T1000 (cell line): ENCODE results near the gene CLCN5.

Experiments
- DNase-seq: peaks from one replicate; lab custom pipeline; 2025; ENCODE audit warnings: mixed read lengths; lab: John Stamatoyannopoulos, UW

Gene CLCN5

DNA sequence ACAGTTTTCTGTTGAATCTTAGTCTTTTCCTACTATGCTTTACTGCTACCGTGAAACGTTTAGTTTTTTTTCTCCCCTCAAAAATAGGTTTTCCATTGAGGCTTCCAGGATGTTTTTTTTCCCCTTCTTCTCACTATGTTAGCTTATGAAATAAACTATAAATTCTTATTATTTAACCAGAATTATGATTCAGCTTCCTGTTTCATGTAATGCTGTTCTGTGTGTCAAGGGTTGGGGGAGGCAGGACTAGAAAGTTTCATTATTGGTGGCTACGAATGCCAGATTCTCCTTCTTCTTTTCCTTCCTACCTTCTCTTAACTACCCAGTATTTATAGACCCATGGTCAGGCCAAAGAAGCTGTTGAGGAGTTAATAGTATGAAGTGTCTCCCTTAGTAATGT lies 11.8 kb downstream of the CLCN5 start:
- no peak for DNase-seq

DNA sequence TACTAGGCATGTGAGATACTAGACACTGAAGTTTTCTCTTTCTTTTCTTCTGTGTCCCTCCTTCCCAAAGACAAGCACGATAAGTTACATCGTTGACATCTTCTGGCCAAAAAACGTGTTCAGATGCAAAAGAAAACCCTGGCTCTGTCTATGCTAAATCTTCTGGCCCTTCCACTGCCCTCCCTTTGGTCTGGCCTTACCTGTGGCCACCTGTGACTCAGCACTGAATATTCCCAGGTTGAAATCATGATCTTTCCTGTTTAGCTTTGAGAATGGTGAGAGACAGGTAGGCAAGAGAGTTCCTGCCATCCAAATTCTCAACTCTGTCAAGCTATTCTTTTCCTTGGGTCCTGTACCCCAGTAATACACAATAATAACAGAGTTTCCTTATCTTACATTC lies 12.3 kb downstream of the CLCN5 start:
- DNase-seq, result no peak

GRCh38 chrX:49947781-49948180 lies 25.4 kb downstream of the CLCN5 start:
- no peak for DNase-seq

DNA sequence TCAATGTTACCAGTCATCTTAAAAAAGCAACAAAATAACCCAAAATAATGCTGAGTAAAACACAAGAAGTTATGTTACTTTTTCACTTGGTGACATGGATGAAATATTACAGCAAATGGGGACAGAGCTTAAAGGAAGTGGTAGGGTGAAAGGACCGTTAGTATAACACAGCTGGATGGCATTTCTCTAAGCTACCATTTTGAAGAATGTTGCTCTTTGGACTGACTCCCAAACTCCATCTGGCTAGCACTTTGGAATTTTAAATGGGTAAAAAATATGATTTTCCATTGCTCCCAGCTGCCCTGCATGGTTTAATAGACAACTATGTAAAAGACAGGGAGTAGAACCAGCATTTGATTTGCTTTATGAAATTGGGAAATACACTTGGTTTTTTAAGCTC lies 27.6 kb downstream of the CLCN5 start:
- no peak for DNase-seq

DNA sequence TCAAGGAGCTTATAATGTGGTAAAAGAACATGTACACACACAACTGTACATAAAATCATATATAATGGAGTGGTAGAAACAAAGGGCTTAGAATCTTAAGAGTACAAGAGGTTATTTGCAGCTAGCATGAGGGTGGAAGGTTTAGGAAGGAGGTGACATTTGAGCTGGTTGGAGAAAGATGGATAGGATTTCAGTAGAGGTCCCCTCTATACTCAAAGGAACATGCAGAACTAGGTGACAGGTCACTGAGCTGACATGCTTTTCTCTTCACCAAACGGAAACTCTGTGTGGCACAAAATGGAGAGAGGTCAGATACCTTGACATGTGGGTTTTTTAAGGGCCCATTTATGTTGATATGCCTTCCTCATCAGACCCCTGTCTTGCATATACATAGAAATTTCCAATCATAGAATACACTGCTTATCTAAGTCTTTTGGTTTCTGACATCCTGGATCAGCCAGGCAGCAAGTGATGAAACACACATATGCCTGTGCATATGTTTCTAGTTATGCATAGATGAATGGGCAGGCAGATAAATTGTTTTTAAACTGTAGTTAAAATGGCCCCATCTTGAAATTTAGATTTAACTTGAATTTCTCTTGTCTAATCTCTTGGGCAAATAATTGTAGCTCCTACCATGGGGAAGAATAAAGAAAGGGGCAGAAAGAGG lies 29.3 kb downstream of the CLCN5 start:
- no peak for DNase-seq

- DNase-seq, result no peak
Measured at GRCh38 chrX:49956313-49956712, 33.9 kb downstream of the CLCN5 start.

DNA sequence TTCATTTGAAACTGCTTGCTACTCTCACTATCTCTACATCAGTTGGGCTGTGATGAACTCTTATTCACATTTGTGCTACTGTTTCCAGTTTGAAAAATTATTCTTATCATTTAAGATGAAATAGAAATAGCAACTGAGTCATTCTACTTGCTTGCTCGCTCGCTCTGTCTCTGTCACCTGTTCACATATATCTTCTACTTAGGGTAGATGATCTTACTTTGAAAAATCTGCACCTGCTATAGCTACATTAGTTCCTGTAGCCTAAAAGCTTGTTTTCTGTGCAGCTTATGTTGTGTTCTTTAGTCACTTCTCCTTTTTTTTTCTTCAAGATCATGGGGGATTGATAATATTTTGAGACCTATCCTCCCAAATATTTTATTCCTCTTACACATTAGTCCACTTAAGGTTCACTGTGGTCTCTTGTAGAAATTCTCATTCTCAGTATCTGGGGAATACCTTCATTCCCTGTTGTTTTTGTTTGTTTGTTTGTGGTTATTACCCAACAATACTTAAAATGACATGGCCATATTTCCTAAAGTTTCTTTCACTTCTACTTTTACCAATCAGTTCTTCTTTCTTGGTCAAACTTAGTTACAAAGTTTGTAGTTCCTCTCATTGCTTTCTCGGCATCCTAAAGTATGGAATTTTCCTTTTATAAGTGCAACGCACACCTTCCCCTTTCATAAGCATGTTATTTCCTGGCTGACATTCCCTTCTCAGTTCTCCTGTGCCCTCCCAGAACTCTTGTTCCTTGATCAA lies 36.5 kb downstream of the CLCN5 start:
- no peak for DNase-seq

GRCh38 chrX:49959602-49960001 lies 37.2 kb downstream of the CLCN5 start:
- DNase-seq, result no peak

DNA sequence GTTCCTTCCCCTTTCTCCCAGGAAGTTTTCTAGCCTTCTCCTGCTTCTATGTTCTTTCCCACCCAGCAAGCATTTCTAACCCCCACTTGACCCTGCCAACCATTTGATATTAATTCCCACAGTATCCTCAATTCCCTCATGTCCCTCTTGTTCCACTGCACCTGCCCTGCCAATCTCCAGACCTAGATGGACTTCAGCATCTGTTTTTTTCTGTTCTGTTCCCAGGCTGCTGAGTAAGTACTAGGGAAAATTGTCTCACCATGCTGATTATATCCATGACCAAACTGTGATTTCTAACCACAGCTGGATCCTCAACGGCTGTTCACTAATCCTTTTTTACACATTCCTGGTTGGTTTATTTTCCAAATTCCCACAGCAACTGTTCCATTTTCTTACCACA lies 37.7 kb downstream of the CLCN5 start:
- DNase-seq, result no peak

DNA sequence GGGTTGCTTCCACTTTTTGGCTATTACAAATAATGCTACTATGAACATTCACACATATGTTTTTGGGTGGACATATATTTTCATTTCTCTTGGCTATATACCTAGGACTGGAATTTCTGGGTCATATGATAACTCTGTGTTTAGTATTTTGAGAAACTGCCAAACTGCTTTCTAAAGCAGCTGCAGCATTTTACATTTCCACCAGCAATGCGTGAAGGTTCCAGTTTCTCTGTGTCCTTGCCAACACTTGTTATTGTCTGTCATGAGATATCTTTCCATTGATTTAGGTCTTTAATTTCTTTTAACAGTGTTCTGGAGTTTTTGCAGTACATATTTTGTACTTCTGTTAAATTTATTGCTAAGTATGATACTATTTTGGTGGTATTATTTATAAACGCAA lies 48.3 kb downstream of the CLCN5 start:
- DNase-seq, result no peak

GRCh38 chrX:49972328-49972860 lies 50.0 kb downstream of the CLCN5 start:
- DNase-seq, result no peak

DNA sequence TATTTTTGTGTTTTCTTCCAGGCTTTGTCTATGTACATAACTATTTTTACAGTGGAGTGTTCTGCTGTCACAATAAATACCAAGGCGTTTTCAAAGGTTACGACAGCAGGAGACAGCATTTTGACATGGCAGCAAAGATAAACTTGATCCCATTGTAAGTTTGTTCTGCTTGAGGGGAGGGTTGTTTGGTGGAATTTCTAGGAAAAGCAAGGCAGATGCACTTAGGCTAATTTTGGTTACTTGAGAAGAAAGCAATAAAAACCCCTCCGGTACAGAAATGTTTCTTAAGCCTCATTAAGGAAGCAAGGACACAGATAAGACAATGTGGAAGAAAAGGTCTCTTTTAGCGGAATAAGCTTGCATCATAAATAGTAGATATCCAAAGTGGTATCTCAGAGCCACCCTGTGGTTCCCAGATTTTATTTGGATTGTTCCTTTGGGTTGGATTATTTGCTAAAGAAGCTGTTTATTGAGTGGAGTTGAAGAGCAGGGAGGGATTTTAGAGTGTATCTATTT lies 54.3 kb downstream of the CLCN5 start:
- DNase-seq, result no peak

GRCh38 chrX:49977319-49978090 lies 55.1 kb downstream of the CLCN5 start:
- DNase-seq, result no peak

GRCh38 chrX:49978176-49978575 lies 55.8 kb downstream of the CLCN5 start:
- no peak for DNase-seq

GRCh38 chrX:49986058-49986457 lies 63.7 kb downstream of the CLCN5 start:
- no peak for DNase-seq

DNA sequence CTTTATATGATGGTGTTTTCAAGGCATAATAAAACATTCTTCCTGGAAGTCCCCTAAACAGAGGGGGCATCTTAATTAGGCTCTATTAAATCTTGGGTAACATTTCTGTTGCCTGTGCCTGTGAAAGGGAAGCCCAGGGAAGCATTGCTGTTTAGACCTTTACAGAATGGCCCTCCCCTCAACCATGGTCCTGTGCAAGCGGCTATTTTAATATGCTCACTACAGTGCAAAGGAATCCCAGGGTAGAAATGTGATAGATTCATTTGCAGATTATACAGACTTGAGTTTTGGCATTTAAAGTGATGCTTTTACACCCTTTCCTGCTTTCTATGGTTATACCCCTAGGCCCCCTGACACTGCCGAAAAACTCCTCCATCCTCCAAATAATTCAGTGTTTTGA lies 65.3 kb downstream of the CLCN5 start:
- DNase-seq, result no peak

- no peak for DNase-seq
Measured at GRCh38 chrX:49988143-49988542, 65.7 kb downstream of the CLCN5 start.

- no peak for DNase-seq
Measured at GRCh38 chrX:49991758-49992157, 69.4 kb downstream of the CLCN5 start.

GRCh38 chrX:49992853-49993252 lies 70.5 kb downstream of the CLCN5 start:
- no peak for DNase-seq

DNA sequence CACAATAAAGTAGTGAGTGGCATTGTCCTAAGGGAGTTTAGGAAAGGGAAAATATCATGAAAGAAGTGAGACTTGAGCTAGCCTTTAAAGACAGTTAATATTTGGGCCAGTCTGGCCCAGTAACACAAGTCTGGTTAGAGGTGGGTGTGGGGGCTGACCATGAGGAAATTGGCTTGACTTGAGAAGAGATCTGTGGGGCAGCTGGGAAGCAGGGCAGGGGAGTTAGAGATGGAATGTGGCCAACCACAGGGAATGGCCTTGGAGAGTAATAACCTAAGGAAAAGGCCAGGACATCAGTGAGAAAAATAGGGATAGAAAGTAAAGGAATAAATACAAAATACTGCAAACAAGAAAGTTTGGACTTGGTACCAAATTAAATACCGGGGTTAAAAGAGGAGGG lies 71.3 kb downstream of the CLCN5 start:
- no peak for DNase-seq

- no peak for DNase-seq
Measured at GRCh38 chrX:49995107-49995731, 72.8 kb downstream of the CLCN5 start.
